ENCODE data around the gene TAS1R2. TPM values are rescaled to one million over a fixed set of nuclear protein-coding genes. Genes with fewer than 3 reads are reported as not detected.

TAS1R2 gene
- total and polyA plus RNA-seq, 2 of the 8 experiments (the other 6 are each of a cell fraction or from before 2014, with no cell fraction given) = not detected

DNA sequence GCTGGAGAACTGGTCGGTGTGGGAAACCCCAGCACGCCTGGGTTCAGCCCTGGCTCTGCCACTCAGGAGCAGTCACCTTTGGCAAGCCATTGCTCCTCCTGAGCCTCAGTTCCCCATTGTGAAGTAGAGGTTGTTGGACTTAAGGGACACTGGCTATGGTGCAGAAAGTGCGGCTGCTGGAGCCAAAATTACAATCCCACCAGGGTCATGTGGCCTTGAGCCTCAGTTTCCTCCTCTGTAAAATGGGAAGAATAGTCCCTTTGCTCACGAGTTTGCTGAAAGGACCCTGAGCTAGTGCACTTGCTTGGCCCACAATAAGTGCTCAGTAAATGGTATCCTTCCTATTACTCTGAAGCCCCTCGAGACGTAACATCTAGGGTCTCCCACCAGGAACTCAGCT is 14.6 kb upstream of the TAS1R2 start (continued):
- no peak for TF ChIP-seq SAP30 (IDR thresholded peaks at IDR 0.05; ENCODE audit: insufficient read depth, insufficient replicate concordance, low read length)
